Stimulated activated CD4-positive, alpha-beta T cell treated with anti-CD3 and anti-CD28 coated beads, Interleukin-1b, Interleukin-23, amount 100 ng/mL, for 4 hours (primary cell): ENCODE results near the gene UBE2E2.
"Not testable (repeated sequence)": the region's sequence is repeated elsewhere in the genome, so short reads cannot be mapped to it uniquely, and the experiment has no call there.

Source experiments
- DNase-seq, 2 donors: peaks; one replicate each; pipeline ENCODE4 v3.0.0-alpha.2; 2020; ENCODE audit warnings: low read depth in 2 of 2

UBE2E2 gene

GRCh38 chr3:23329471-23330105, 126.5 kb downstream of the UBE2E2 start:
- no peak for DNase-seq

- DNase-seq: no peak
Measured at GRCh38 chr3:23330568-23330967, 127.4 kb downstream of the UBE2E2 start.

- no peak for DNase-seq
Measured at GRCh38 chr3:23331141-23331935, 128.2 kb downstream of the UBE2E2 start.

- DNase-seq: no peak
Measured at GRCh38 chr3:23333633-23334032, 130.5 kb downstream of the UBE2E2 start.

GRCh38 chr3:23336853-23337252, 133.7 kb downstream of the UBE2E2 start:
- not testable (repeated sequence) for DNase-seq

- no peak for DNase-seq
Measured at GRCh38 chr3:23341147-23341838, 138.2 kb downstream of the UBE2E2 start.

GRCh38 chr3:23342343-23342742, 139.2 kb downstream of the UBE2E2 start:
- DNase-seq: no peak

DNA sequence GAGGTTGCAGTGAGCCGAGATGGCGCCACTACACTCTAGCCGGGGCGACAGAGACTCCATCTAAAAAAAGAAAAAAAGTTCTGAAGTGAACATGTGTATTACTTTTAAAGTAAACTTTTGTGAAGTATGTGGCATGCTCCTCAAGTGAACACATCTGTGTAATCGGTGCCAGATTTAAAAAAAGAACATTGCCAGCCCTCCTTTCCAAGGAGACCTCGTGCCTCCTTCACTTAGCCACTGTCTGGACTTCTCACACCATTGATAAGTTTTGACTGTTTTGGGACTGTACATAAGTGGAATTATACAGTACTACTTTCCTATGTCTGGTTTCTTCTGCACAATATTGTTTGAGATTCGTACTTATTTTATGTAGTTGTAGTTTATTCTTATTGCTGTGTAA, 140.4 kb downstream of the UBE2E2 start:
- DNase-seq: no peak

DNA sequence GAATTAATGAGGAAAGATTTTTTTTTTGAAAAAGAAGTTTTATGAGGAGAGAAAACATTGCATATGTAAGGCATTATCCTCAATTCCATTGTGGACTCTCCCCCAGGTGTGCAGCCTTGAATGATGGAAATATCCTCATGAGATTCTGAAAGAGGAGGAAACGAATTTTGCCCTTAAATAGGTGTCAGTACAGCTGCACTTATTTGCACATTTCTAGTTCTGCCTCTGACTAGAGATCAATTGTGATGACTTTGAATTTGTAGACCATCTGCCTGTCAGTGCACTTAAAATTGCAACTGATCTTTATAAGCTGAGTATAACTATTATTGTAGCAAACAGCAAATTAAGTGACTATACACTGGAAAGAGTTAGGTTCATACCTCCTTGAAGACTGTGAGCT, 141.8 kb downstream of the UBE2E2 start:
- no peak for DNase-seq

- DNase-seq: not testable (repeated sequence)
Measured at GRCh38 chr3:23349444-23349843, 146.3 kb downstream of the UBE2E2 start.

DNA sequence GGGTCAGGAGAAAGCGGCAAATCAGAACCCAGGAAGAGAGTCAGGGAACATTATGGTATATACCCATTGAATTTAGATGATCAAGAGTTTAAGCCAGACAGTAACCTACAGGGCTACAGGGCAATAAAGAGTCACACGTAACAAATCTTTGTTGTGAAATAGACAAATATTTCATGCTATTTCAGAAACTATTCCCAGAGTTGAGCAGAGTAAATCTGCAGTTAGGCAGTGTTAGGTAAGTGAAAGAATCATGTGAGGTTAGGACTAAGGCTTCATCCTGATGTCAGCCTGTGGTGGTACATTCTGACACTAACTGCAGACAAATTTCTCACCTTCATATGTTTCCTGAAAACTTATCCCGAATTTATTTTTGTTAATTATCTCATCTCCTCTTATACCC, 153.0 kb downstream of the UBE2E2 start:
- DNase-seq: no peak

- DNase-seq: no peak
Measured at GRCh38 chr3:23356923-23357322, 153.8 kb downstream of the UBE2E2 start.

- DNase-seq: no peak
Measured at GRCh38 chr3:23359116-23359515, 156.0 kb downstream of the UBE2E2 start.

DNA sequence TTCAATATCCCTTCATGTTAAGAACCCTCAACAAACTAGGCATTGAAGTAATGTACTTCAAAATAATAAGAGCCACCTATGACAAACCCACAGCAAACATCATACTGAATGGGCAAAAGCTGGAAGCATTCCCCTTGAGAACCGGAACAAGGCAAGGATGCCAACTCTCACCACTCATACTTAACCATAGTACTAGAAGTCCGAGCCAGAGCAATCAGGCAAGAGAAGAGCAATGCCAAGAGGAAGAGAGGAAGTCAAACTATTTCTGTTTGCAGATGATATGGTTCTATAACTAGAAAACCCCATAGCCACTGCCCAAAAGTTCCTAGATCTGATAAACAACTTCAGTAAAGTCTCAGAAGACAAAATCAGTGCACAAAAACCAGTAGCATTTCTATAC, 161.9 kb downstream of the UBE2E2 start:
- DNase-seq: no peak

GRCh38 chr3:23368731-23369130, 165.6 kb downstream of the UBE2E2 start:
- DNase-seq: no peak

DNA sequence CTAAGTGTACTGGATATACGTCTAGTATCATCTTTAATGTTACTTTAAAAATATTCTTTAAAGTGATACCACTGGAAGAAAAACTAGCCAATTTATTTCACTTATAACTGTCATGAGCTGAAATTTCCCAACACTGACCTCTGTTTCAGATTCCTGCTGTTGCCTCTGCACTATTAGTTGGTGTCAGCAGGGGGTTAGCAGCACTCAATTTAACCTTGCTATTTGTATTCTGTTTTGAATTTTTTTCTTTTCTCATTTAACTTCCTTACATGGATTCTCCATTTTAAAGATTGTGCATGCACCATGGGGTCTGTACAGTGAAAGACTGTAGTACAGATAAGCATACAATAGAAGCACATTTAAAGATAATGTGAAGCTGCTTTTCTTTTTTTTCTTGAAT, 169.2 kb downstream of the UBE2E2 start:
- no peak for DNase-seq

DNA sequence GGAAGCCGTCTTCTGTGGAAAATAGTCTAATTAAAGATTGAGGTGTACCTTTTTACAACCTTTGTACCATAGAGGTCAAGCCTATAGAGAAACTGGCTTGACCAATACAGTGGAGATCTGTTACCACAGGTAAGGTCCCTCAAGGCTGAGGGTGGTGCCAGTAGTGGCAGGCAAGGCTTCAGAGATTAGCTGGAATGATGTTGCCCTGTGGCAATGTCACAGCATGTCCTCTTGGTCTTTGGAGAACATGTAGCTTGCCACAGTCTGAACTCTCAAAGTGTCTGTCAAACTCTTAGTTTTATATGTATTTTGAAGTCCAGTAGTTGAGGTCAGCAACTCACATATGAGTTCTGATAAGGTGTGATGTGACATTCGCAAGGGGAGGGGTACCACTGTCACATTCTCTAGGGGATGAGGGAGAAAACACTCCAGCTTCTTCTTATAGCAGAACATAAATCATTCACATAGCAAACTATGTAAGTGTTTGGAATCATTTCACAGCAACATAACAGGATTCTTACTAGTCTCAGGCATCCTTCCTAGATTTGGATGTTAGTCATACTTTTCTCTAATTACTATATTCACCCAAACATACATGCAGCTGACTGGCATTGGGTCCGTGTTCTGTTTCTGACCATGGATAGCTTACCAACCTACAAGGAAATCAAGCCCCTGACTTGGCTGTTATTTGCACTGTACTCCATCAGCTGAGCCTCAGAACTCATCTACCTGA, 173.6 kb downstream of the UBE2E2 start:
- no peak for DNase-seq

- no peak for DNase-seq
Measured at GRCh38 chr3:23377928-23378672, 175.0 kb downstream of the UBE2E2 start.

DNA sequence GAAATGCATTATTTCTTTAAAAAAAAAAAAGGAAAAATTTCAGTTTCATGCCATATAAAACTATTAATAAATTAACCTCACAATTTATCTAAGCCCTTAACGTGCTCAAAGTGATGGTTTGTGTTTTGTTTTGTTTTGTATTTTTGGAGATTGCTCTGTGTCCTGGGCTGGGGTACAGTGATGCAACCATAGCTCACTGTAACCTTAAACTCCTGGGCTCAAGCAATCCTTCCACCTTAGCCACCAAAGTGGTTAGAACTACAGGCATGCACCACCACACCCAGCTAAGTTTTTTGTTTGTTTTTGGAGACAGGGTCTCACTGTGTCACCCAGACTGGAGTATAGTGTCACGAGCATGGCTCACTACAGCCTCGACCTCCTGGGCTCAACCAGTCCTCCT, 180.7 kb downstream of the UBE2E2 start:
- no peak for DNase-seq

DNA sequence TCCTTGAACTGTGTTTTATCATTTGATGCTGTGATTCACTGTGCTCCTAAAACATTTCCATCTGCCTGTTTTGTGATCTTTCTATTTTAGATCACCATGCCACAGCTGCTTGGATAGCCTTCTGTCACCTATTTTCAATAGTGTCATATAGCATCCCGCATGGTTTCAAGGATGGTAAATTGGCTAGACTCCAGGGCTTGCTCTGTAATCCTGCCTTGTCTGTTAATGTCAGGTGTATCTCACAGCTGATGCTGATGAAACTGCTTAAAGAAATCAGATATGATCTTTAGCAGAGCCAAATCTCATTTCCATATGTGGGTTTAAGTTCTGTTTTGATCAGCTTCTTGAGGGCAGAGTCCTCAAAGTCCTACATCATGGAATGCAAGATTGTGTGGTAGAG, 182.2 kb downstream of the UBE2E2 start:
- no peak for DNase-seq

DNA sequence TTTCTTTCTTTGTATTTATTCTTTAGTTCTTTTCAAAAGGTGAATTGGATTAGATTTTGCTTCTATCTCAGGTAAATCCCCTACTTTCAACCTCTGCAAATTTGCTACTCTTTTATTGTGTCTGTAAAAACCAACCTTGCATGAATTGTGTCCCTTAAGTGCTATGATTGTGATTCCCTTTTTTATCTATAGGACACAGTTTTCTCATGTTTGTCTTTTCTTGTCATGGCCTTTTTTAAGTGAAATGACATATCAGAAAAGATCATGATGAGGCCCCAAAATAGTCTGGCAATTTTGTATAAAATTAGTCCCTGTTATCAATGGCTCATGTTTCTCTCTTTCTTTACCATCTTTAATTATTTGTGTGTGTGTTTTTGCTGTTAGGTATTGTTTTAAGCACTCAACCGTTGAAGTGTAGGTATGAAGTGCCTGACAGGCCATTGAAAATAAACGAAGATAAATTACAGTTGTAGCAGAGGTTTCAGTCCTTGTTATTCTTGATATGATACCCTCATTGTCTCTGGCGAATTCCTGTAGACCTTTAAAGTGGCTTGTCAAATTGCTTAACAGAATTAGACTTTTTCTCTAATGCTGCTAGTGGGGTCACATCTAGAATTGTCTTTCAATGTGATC, 184.3 kb downstream of the UBE2E2 start:
- no peak for DNase-seq
